ENCODE results near the gene PWWP2B. TPM values are rescaled to one million over a fixed set of nuclear protein-coding genes. Genes with fewer than 3 reads are reported as not detected.

PWWP2B gene
- total and polyA plus RNA-seq, 2 donors (not counting 3 experiments of a cell fraction or from before 2014, with no cell fraction given), result 4.6 to 11.8 TPM

- TF ChIP-seq, protein P1, sequence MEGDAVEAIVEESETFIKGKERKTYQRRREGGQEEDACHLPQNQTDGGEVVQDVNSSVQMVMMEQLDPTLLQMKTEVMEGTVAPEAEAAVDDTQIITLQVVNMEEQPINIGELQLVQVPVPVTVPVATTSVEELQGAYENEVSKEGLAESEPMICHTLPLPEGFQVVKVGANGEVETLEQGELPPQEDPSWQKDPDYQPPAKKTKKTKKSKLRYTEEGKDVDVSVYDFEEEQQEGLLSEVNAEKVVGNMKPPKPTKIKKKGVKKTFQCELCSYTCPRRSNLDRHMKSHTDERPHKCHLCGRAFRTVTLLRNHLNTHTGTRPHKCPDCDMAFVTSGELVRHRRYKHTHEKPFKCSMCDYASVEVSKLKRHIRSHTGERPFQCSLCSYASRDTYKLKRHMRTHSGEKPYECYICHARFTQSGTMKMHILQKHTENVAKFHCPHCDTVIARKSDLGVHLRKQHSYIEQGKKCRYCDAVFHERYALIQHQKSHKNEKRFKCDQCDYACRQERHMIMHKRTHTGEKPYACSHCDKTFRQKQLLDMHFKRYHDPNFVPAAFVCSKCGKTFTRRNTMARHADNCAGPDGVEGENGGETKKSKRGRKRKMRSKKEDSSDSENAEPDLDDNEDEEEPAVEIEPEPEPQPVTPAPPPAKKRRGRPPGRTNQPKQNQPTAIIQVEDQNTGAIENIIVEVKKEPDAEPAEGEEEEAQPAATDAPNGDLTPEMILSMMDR (IDR thresholded peaks at IDR 0.05; ENCODE audit: extremely low read depth in 1 of 2, insufficient read depth in 1 of 2, low read depth in 1 of 2, low read length in 2 of 2), result no peak
- no peak for TF ChIP-seq JUN (IDR thresholded peaks at IDR 0.05; ENCODE audit: borderline replicate concordance, insufficient read depth, insufficient read length, low read depth)
- TF ChIP-seq POLR2AphosphoS5 (IDR thresholded peaks at IDR 0.05; ENCODE audit: insufficient read depth, low read depth, low read length), result no peak
- no peak for TF ChIP-seq FOS (IDR thresholded peaks at IDR 0.05; ENCODE audit: borderline replicate concordance, insufficient read depth, low read length)
- TF ChIP-seq MYC (IDR thresholded peaks at IDR 0.05; ENCODE audit: low read depth, low read length), result no peak
- no peak for TF ChIP-seq GATA2 (IDR thresholded peaks at IDR 0.05; ENCODE audit: insufficient read depth, insufficient read length, low read depth, low read length)
- TF ChIP-seq, protein P2, sequence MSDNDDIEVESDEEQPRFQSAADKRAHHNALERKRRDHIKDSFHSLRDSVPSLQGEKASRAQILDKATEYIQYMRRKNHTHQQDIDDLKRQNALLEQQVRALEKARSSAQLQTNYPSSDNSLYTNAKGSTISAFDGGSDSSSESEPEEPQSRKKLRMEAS (IDR thresholded peaks at IDR 0.05; ENCODE audit: insufficient read depth, insufficient read length), result no peak
- no peak for TF ChIP-seq EZH2 (IDR thresholded peaks at IDR 0.05; ENCODE audit: borderline replicate concordance, low read depth, low read length, severe bottlenecking)
- no peak for TF ChIP-seq POLR2A (IDR thresholded peaks at IDR 0.05; ENCODE audit: low read depth, low read length)
- no peak for FAIRE-seq
- H3K9ac ChIP-seq (replicated peaks; ENCODE audit: extremely low read depth, insufficient read depth, low read length), result no peak overlapping the region
- no peaks in the 10 kb centered on the region for H3K9me1 ChIP-seq (replicated peaks; ENCODE audit: control insufficient read depth, extremely low read depth, insufficient read depth, low read length)
- ChIA-PET POLR2A (no interaction called here), CTCF (no interaction called here)
- no peak overlapping the region for H3K4me3 ChIP-seq (replicated peaks in 1 of 3; ENCODE audit: insufficient read depth in 1 of 3, low read depth in 1 of 3, low read length in 3 of 3)
- H3K4me1 ChIP-seq (ENCODE audit: control insufficient read depth, extremely low read depth, insufficient read depth, low read length), result peaks cover 19% of the 10 kb centered on the region
- no peaks in the 10 kb centered on the region for H3K9me3 ChIP-seq (replicated peaks; ENCODE audit: control insufficient read depth, insufficient read depth, low read length)
- no peak overlapping the region for H3K27ac ChIP-seq (ENCODE audit: insufficient read depth, low read depth, low read length)
- intact Hi-C loops (cut with micrococcal nuclease), result no loop called here
- no peaks in the 10 kb centered on the region for H3K27me3 ChIP-seq (ENCODE audit: control insufficient read depth in 2 of 2, insufficient read depth in 2 of 2, low read length in 2 of 2)
- H3K36me3 ChIP-seq (ENCODE audit: control insufficient read depth in 2 of 2, extremely low read depth in 1 of 2, insufficient read depth in 2 of 2, low read length in 2 of 2), result peaks cover 0 to 5% of the 10 kb centered on the region in 2 experiments
- H4K20me1 ChIP-seq (replicated peaks; ENCODE audit: control insufficient read depth, extremely low read depth, insufficient read depth, low read length), result no peaks in the 10 kb centered on the region
- peaks cover 28% of the 10 kb centered on the region for H3K79me2 ChIP-seq (ENCODE audit: control insufficient read depth, insufficient read depth, low read length)
- H3K4me2 ChIP-seq (ENCODE audit: insufficient read depth, low read length), result no peak overlapping the region
- DNase-seq (ENCODE audit: low read depth, low spot score), result no peak
- BruUV-seq (replicated peaks), result no TSS peak
- dilution Hi-C loops (cut with MboI; ENCODE audit: extremely low pct_ligation_motif_present, low sequenced_read_pairs), result no loop called here
- no peak overlapping the region for H2AFZ ChIP-seq (ENCODE audit: low read depth, low read length)
Measured at GRCh38 chr10:132405463-132405991, 8.5 kb downstream of the PWWP2B start.
